ENCODE results near the gene EVI2B. TPM values are rescaled to one million over a fixed set of nuclear protein-coding genes. Genes with fewer than 3 reads are reported as not detected.
"Not testable (repeated sequence)": the region's sequence is repeated elsewhere in the genome, so short reads cannot be mapped to it uniquely, and the experiment has no call there.

The EVI2B gene
- polyA plus RNA-seq, 1 donor from 2014 or later, result not detected

DNA sequence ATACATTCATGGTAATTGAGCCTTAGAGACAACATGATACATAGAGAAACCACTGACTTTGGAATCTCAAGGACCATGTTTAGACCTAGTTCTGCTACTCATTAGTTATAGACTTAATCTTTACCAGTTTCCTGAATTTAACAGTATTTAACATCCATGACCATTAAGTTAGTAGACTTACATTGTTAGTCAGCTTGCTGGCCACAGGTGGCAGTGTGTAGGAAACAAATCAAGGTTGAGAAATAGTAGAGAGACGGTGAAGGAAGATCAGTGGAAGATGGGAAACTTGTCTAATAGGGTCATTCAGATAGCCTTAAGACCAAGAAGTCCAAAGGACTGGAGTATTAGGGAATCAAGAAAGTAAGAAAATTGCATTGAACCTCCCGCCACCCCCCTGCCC is 47.8 kb downstream of the EVI2B start (continued):
- TF ChIP-seq CTCF (IDR thresholded peaks at IDR 0.05; ENCODE audit: poor library complexity, severe bottlenecking), result no peak
- TF ChIP-seq MXI1 (conservative IDR thresholded peaks at IDR 0.05; ENCODE audit: poor library complexity, severe bottlenecking), result no peak

GRCh38 chr17:31262923-31263322 is 50.9 kb downstream of the EVI2B start:
- not testable (repeated sequence) for H4K20me1 ChIP-seq (ENCODE audit: insufficient read depth); H3K9me2 ChIP-seq (ENCODE audit: insufficient read depth, low read length); H3F3A ChIP-seq (ENCODE audit: insufficient read depth, low read length, poor library complexity, severe bottlenecking); H3K27me3 ChIP-seq (ENCODE audit: insufficient read depth, low read depth, low read length); H2AFZ ChIP-seq (ENCODE audit: low read depth, low read length); H3K27ac ChIP-seq (ENCODE audit: low read length); H3K79me2 ChIP-seq (replicated peaks; ENCODE audit: insufficient read depth, low read length); H3K4me2 ChIP-seq (ENCODE audit: low read length); H3K9ac ChIP-seq (ENCODE audit: low read length); H3K4me3 ChIP-seq (ENCODE audit: low read length); H3K9me3 ChIP-seq (ENCODE audit: low read length)
- peaks cover 16% of the 10 kb centered on the region for H3K36me3 ChIP-seq (ENCODE audit: insufficient read depth, low read length)

GRCh38 chr17:31261601-31262000 is 52.3 kb downstream of the EVI2B start:
- H3K9ac ChIP-seq (ENCODE audit: low read length), result no peak overlapping the region
- no peak overlapping the region for H3K4me3 ChIP-seq (ENCODE audit: low read length)
- H4K20me1 ChIP-seq (ENCODE audit: insufficient read depth), result no peaks in the 10 kb centered on the region
- H3K9me3 ChIP-seq (ENCODE audit: low read length), result no peaks in the 10 kb centered on the region
- no peaks in the 10 kb centered on the region for H3K79me2 ChIP-seq (replicated peaks; ENCODE audit: insufficient read depth, low read length)
- peaks cover 11% of the 10 kb centered on the region for H3K36me3 ChIP-seq (ENCODE audit: insufficient read depth, low read length)
- no peak overlapping the region for H3K27ac ChIP-seq (ENCODE audit: low read length)
- no peak overlapping the region for H3K4me2 ChIP-seq (ENCODE audit: low read length)
- H3K9me2 ChIP-seq (ENCODE audit: insufficient read depth, low read length), result no peaks in the 10 kb centered on the region
- TF ChIP-seq RAD21 (conservative IDR thresholded peaks at IDR 0.05) (no peak), SMC3 (conservative IDR thresholded peaks at IDR 0.05; ENCODE audit: poor library complexity) (no peak), REST (IDR thresholded peaks at IDR 0.05; ENCODE audit: borderline replicate concordance) (no peak), POLR2AphosphoS5 (IDR thresholded peaks at IDR 0.05) (no peak), EZH2 (IDR thresholded peaks at IDR 0.05; ENCODE audit: borderline replicate concordance, insufficient read depth, low read length, poor library complexity, severe bottlenecking) (no peak), EP300 (conservative IDR thresholded peaks at IDR 0.05; ENCODE audit: poor library complexity, severe bottlenecking) (no peak), CTCF (IDR thresholded peaks at IDR 0.05; ENCODE audit: poor library complexity, severe bottlenecking) (no peak), TAF1 (IDR thresholded peaks at IDR 0.05; ENCODE audit: low read depth) (no peak), MXI1 (conservative IDR thresholded peaks at IDR 0.05; ENCODE audit: poor library complexity, severe bottlenecking) (no peak)
- no peaks in the 10 kb centered on the region for H3K27me3 ChIP-seq (ENCODE audit: insufficient read depth, low read depth, low read length)
- no peaks in the 10 kb centered on the region for H3F3A ChIP-seq (ENCODE audit: insufficient read depth, low read length, poor library complexity, severe bottlenecking)
- H2AFZ ChIP-seq (ENCODE audit: low read depth, low read length), result no peak overlapping the region
